K562 (cell line): ENCODE data around the gene TRMT1. TPM values are rescaled to one million over a fixed set of nuclear protein-coding genes. Genes with fewer than 3 reads are reported as not detected.

Source experiments
- ATAC-seq: fragments of 200-7000 bp; cut with Tn5 transposase; 3 replicates; pipeline ENCODE4 v1.9.1; 2020; ENCODE audit warnings: moderate library complexity
- BruUV-seq: library from RNA; stranded (reverse); fragments of 400-500 nt; replicated peaks from 2 replicates; lab custom pipeline; 2021; lab: Mats Ljungman, UMichigan
- CTCF ChIA-PET: fragments of 300-600 bp; formaldehyde crosslinking; extraction: SDS; loops from one replicate; lab custom pipeline; 2021; ENCODE audit warnings: low intra/inter-chr PET ratio; lab: Yijun Ruan, JAX
- POLR2A ChIA-PET: fragments of 300-600, 350-650 bp; sonication (Branson Sonifier 250); formaldehyde crosslinking; extraction: SDS; loops from one replicate; lab custom pipeline; 2021; ENCODE audit warnings: antibody characterized with exemption, inconsistent platforms; lab: Yijun Ruan, JAX
- DNase-seq, 4 experiments: peaks; one replicate each; pipeline versions ENCODE4 v3.0.0 to v3.0.0-alpha.2; 2011 to 2018; ENCODE audit warnings: low spot score in 3 of 4, mixed read lengths in 3 of 4; ENCODE audit errors: extremely low read depth in 1 of 4
- FAIRE-seq: peaks from 2 replicates; lab custom pipeline; 2011; peaks lifted over from hg19 to GRCh38; lab: Jason Lieb, UNC
- H2AFZ ChIP-seq: 2 replicates; pipeline ENCODE4 v1.6.0; 2011; ENCODE audit warnings: low read depth, low read length, control low read depth, inconsistent platforms
- H3K27ac ChIP-seq: fragments of 200-600 bp; 3 replicates; pipeline ENCODE4 v1.8.0; 2011; ENCODE audit warnings: low read depth, mild to moderate bottlenecking, control low read depth, inconsistent platforms, low read length, moderate library complexity, mixed read lengths; ENCODE audit errors: extremely low read depth
- H3K27me3 ChIP-seq, 2 experiments: fragments of 300-600 bp in 1 of 2; 2 replicates in 1 of 2; 3 replicates in 1 of 2; pipeline versions ENCODE4 v1.6.0 to v1.8.0; 2011; ENCODE audit warnings: inconsistent platforms in 2 of 2, low read length in 2 of 2, mild to moderate bottlenecking in 1 of 2, mixed read lengths in 1 of 2, moderate library complexity in 1 of 2; ENCODE audit not compliant: control insufficient read depth in 2 of 2, insufficient read depth in 2 of 2
- H3K36me3 ChIP-seq: fragments of 300-600 bp; 3 replicates; pipeline ENCODE4 v1.8.0; 2011; ENCODE audit warnings: mild to moderate bottlenecking, low read length, inconsistent platforms; ENCODE audit not compliant: control insufficient read depth, insufficient read depth
- H3K4me1 ChIP-seq, 2 experiments: fragments of 200-600 bp in 1 of 2; replicated peaks in 1 of 2; 2 replicates in 1 of 2; 3 replicates in 1 of 2; pipeline versions ENCODE4 v1.5.1 to v1.8.0; 2011; ENCODE audit warnings: inconsistent platforms in 2 of 2, low read length in 2 of 2, mild to moderate bottlenecking in 1 of 2, mixed read lengths in 1 of 2, moderate library complexity in 1 of 2; ENCODE audit not compliant: control insufficient read depth in 2 of 2, insufficient read depth in 2 of 2
- H3K4me2 ChIP-seq: 2 replicates; pipeline ENCODE4 v1.6.1; 2011; ENCODE audit warnings: low read length, control low read depth, inconsistent platforms, mixed read lengths; ENCODE audit not compliant: insufficient read depth
- H3K4me3 ChIP-seq: fragments of 200-600 bp; sonication (generic), shearing (Covaris generic); 2 replicates; pipeline ENCODE4 v1.5.1; 2016; ENCODE audit warnings: control low read depth, inconsistent platforms
- H3K79me2 ChIP-seq: fragments of 200-600 bp; 3 replicates; pipeline ENCODE4 v1.8.0; 2011; ENCODE audit warnings: low read length, inconsistent platforms; ENCODE audit not compliant: control insufficient read depth, insufficient read depth
- H3K9ac ChIP-seq, 2 experiments: 2 replicates each; pipeline versions ENCODE4 v1.6.0 to v1.6.1; 2011; ENCODE audit warnings: low read depth in 2 of 2, low read length in 2 of 2, control low read depth in 1 of 2, inconsistent platforms in 1 of 2, mild to moderate bottlenecking in 1 of 2, mixed read lengths in 1 of 2; ENCODE audit not compliant: insufficient read depth in 1 of 2
- H3K9me1 ChIP-seq: one replicate; pipeline ENCODE4 v1.6.0; 2011; ENCODE audit warnings: inconsistent platforms, mild to moderate bottlenecking, low read length, moderate library complexity; ENCODE audit not compliant: control insufficient read depth, insufficient read depth
- H3K9me3 ChIP-seq: replicated peaks from 2 replicates; pipeline ENCODE4 v1.5.1; 2011; ENCODE audit warnings: low read depth, low read length, inconsistent platforms; ENCODE audit not compliant: control insufficient read depth, insufficient read depth
- H4K20me1 ChIP-seq: replicated peaks from 2 replicates; pipeline ENCODE4 v1.6.1; 2011; ENCODE audit warnings: low read length, inconsistent platforms, mixed read lengths; ENCODE audit not compliant: control insufficient read depth, insufficient read depth
- FOXA3 ChIP-seq, 2 experiments: fragments of 450-650 bp in 1 of 2; sonication (generic) in 1 of 2; formaldehyde crosslinking; IDR thresholded peaks in 1 of 2; conservative IDR thresholded peaks in 1 of 2; 2 replicates each; pipeline versions ENCODE4 v1.4.0 to v1.8.0; 2020 to 2022; ENCODE audit warnings: mild to moderate bottlenecking in 2 of 2, missing genetic modification reagents in 1 of 2
- JUNB ChIP-seq: fragments of 450-650 bp; formaldehyde crosslinking; conservative IDR thresholded peaks from 2 replicates; pipeline ENCODE4 v1.4.0; 2020; ENCODE audit warnings: mild to moderate bottlenecking
- NFIX ChIP-seq: fragments of 250-450 bp; sonication (Bioruptor Pico); IDR thresholded peaks from 2 replicates; pipeline ENCODE4 v1.4.0; 2020; ENCODE audit warnings: low read depth, mild to moderate bottlenecking, moderate library complexity
- SAFB ChIP-seq: fragments of 200-400 bp; formaldehyde crosslinking; IDR thresholded peaks from 2 replicates; pipeline ENCODE4 v1.6.1; 2017; ENCODE audit warnings: low read depth, low read length, borderline replicate concordance
- TBL1XR1 ChIP-seq, 2 experiments: IDR thresholded peaks; 2 replicates each; pipeline ENCODE4 v1.6.1; 2012; ENCODE audit warnings: improper control_type of control experiment in 2 of 2, low read length in 2 of 2, mild to moderate bottlenecking in 1 of 2
- ZNF76 ChIP-seq: fragments of 250-450 bp; sonication (Bioruptor Pico); IDR thresholded peaks from 2 replicates; pipeline ENCODE4 v1.4.0; 2020; ENCODE audit warnings: mild to moderate bottlenecking, moderate library complexity, borderline replicate concordance
- ZNF764 ChIP-seq: fragments of 250-450 bp; sonication (Bioruptor Pico); IDR thresholded peaks from 2 replicates; pipeline ENCODE4 v1.4.0; 2020; ENCODE audit warnings: low read depth, mild to moderate bottlenecking, moderate library complexity
- WGBS: fragments of 100-300 bp; shearing (Covaris generic); methylation state at CpG from one replicate; pipeline ENCODE4 v1.1.6; 2016; ENCODE audit warnings: low coverage, mixed read lengths; ENCODE audit not compliant: insufficient coverage; ENCODE audit errors: missing lambda C conversion rate; 5-methylcytosine and 5-hydroxymethylcytosine counted together
- in situ Hi-C: fragments of 300-500 bp; cut with MboI; formaldehyde crosslinking; loops from 4 replicates; pipeline ENCODE4 v1.15.0; 2018; ENCODE audit warnings: inconsistent platforms, mixed read lengths
- intact Hi-C: fragments of 100-400 bp; cut with micrococcal nuclease; formaldehyde crosslinking; loops from 2 replicates; pipeline ENCODE4 v1.14.2; 2022
- polyA plus RNA-seq, 8 experiments: library from polyadenylated mRNA; depleted of rRNA in 4 of 8; stranded (reverse) in 5 of 8; unstranded in 3 of 8; fragments of >200 nt; fragmentation: Nextera tagmentation in 2 of 8; fragmentation: Illumina TruSeq in 1 of 8; extraction: Ambion mirVana in 2 of 8; extraction: Trizol in 1 of 8; gene quantifications; 2 replicates each; pipeline versions ENCODE4 v1.2.1 to v1.2.3, GENCODE V29; 2011 to 2014; ENCODE audit warnings: inconsistent platforms in 1 of 8, missing spikeins in 1 of 8
- total RNA-seq, 7 experiments: library from RNA; depleted of rRNA in 6 of 7; stranded (reverse); fragments of >200 nt in 6 of 7; fragmentation: Illumina TruSeq in 2 of 7; extraction: Trizol in 2 of 7; gene quantifications; 2 replicates each; pipeline versions ENCODE4 v1.2.1 to v1.2.3, GENCODE V29; 2011 to 2021; ENCODE audit warnings: low replicate concordance in 1 of 7
- TF ChIP-seq, protein P1 (sequence below), 2 experiments: IDR thresholded peaks; 2 replicates each; pipeline ENCODE4 v1.6.1; 2012; ENCODE audit warnings: improper control_type of control experiment in 2 of 2, low read depth in 2 of 2, low read length in 2 of 2, borderline replicate concordance in 1 of 2

TRMT1 gene
- total and polyA plus RNA-seq, 9 of the 15 experiments (the other 6 are each of a cell fraction or from before 2014, with no cell fraction given), result 5.8 to 158 (median 54.3) TPM

GRCh38 chr19:13090511-13091231 is 25.9 kb downstream of the TRMT1 start:
- Histone ChIP-seq H3K9me3 (no peaks in the 10 kb centered on the region), H3K9ac (peak overlapping the region in 1 of 2 experiments; percentile 76; a peak in 2 of 4 replicates), H3K79me2 (no peaks in the 10 kb centered on the region), H3K27ac (no peak overlapping the region; the same call in 2 of the 3 replicates), H3K4me2 (no peak overlapping the region), H3K36me3 (peaks cover 10% of the 10 kb centered on the region; the same call in 1 of the 3 replicates), H4K20me1 (no peaks in the 10 kb centered on the region), H3K27me3 (no peaks in the 10 kb centered on the region), H2AFZ (no peak overlapping the region), H3K4me3 (no peak overlapping the region), H3K4me1 (peaks cover 17 to 63% of the 10 kb centered on the region in 2 experiments), H3K9me1 (no peaks in the 10 kb centered on the region)
- intact Hi-C loops (loop anchor here (5.0 kb wide), 1 partner anchor 58 kb away; no protein-coding TSS in a partner anchor), in situ Hi-C loops (loop anchor here (5.0 kb wide), 1 partner anchor 113 kb away; no protein-coding TSS in a partner anchor)
- 90% methylated on average over 10 of the region's 10 CpGs for WGBS
- FAIRE-seq, result no peak
- DNase-seq, result no peak
- ATAC-seq, result no peak
- BruUV-seq, result no TSS peak
- TF ChIP-seq ZNF764, result no peak
- TF ChIP-seq, protein P1, sequence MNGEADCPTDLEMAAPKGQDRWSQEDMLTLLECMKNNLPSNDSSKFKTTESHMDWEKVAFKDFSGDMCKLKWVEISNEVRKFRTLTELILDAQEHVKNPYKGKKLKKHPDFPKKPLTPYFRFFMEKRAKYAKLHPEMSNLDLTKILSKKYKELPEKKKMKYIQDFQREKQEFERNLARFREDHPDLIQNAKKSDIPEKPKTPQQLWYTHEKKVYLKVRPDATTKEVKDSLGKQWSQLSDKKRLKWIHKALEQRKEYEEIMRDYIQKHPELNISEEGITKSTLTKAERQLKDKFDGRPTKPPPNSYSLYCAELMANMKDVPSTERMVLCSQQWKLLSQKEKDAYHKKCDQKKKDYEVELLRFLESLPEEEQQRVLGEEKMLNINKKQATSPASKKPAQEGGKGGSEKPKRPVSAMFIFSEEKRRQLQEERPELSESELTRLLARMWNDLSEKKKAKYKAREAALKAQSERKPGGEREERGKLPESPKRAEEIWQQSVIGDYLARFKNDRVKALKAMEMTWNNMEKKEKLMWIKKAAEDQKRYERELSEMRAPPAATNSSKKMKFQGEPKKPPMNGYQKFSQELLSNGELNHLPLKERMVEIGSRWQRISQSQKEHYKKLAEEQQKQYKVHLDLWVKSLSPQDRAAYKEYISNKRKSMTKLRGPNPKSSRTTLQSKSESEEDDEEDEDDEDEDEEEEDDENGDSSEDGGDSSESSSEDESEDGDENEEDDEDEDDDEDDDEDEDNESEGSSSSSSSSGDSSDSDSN (IDR thresholded peaks at IDR 0.05; ENCODE audit: borderline replicate concordance in 1 of 2, low read depth in 2 of 2, low read length in 2 of 2), result no peak
- no peak for TF ChIP-seq JUNB (CRISPR knock-in tag)
- TF ChIP-seq NFIX (CRISPR knock-in tag), result no peak
- TF ChIP-seq SAFB, result no peak
- no peak for TF ChIP-seq TBL1XR1 (IDR thresholded peaks at IDR 0.05; ENCODE audit: low read length in 2 of 2)
- TF ChIP-seq FOXA3 (CRISPR knock-in tag; conservative IDR thresholded peaks at IDR 0.05 in 1 of 2, IDR thresholded peaks at IDR 0.05 in 1 of 2), result no peak
- no peak for TF ChIP-seq ZNF76 (CRISPR knock-in tag)
- POLR2A ChIA-PET, result interaction anchor here (0.9 to 1.6 kb wide), 3 partner anchors 9 to 114 kb away, joined by 4 to 6 read pairs (median 5); no protein-coding TSS in a partner anchor
- CTCF ChIA-PET, result interaction anchor here (2.1 to 4.7 kb wide), 2 partner anchors 113 to 125 kb away, joined by 12 to 46 read pairs; no protein-coding TSS in a partner anchor
